ENCODE data around the gene BACH2.
"Not testable (repeated sequence)": the region's sequence is repeated elsewhere in the genome, so short reads cannot be mapped to it uniquely, and the experiment has no call there.

Gene BACH2

DNA sequence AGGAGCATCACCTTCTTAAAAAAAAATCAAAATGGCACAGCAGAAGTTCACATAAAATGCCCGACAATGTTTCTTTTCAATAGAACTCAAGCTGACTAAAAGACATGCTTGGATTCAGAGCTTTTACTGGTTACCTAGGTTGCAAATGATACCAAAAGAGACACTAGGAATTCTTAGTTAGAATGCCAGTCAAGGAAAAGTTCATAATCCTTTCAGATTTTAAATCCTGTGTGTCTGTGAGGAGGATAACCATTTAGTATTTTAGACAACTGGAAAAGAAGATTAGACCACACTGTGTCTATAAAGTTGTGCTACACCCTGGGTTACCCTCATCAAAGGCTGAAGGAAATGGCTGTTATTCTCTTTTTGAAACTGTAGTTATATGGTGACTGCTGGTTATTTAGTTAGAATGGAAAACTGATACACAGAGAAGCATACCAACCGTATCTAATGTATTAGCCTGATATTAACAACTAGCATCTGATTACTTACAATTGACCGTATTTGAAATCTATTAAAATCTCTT is 262.8 kb downstream of the BACH2 start:
- no peak for DNase-seq (ENCODE audit: low read depth in 2 of 2)

DNA sequence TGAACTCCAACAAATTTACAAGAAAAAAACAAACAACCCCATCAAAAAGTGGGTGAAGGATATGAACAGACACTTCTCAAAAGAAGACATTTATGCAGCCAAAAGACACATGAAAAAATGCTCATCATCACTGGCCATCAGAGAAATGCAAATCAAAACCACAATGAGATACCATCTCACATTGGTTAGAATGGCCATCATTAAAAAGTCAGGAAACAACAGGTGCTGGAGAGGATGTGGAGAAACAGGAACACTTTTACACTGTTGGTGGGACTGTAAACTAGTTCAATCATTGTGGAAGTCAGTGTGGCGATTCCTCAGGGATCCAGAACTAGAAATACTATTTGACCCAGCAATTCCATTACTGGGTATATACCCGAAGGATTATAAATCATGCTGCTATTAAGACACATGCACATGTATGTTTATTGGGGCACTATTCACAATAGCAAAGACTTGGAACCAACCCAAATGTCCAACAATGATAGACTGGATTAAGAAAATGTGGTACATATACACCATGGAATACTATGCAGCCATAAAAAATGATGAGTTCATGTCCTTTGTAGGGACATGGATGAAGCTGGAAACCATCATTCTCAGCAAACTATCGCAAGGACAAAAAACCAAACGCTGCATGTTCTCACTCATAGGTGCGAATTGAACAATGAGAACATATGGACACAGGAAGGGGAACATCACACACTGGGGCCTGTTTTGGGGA is 264.0 kb downstream of the BACH2 start:
- DNase-seq (ENCODE audit: low read depth in 2 of 2): not testable (repeated sequence)

DNA sequence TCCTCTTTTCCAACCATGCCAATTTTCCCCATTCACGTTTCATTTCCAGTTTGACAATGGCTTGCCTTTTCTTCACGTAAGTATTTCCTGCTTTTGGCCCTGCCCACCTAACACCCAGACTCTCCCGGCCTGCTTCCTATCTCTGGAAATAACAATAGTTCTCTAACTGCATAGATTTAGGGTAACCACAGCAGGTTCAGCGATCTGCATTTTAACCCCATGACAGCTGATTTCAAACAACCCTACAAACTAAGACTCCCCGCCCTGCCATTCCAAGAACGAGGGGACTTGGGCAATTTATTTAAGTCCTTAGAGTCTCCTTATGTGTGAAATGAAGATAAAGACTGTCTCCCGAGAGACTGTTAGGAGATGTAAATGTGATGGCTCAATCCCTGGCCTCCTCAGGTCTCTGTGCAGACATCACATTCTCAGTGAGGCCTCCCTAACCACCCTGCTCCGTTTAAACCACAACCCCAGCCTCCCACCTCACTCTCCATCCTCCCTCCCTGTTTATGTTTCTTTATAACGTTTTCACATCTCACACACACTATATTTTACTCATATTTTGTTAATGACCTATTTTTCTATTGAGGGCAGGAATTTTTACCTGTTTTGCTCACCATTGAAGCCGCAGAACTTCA is 267.5 kb downstream of the BACH2 start:
- no peak for DNase-seq (ENCODE audit: low read depth in 2 of 2)

DNA sequence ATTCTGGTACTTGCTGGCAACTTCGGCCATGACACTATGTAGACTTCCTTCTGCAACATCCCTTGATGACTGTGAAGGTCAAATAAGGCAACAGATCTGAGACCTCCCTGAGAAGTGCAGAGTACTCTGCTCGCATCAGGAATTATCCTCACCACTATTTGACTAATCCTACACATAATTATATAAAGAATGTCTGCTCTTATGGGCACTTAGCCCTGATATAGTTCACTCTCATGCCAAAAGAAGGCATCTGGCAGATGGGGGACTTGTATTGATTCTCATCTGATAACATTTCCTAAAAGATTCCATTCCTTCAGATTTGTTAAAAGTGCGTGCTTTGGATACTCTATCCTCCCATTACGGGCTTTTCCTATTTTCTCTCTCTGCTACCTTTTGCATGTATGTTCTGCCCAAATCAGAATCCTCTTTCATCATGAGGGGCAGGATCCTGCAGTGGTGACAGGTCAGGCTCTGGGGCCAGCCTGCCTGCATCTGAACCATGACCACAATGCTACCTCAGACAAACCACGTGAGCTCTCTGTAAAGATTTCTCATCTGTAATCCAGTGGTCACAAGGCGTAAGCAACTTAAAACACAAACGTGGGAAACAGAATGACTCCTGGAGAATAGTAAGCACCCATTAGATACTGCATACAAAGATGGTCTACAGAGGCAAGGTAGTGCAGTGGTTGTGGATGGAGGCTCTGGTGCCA is 268.4 kb downstream of the BACH2 start:
- DNase-seq (ENCODE audit: low read depth in 2 of 2): peak in 1 of 2 donors; percentile 40

DNA sequence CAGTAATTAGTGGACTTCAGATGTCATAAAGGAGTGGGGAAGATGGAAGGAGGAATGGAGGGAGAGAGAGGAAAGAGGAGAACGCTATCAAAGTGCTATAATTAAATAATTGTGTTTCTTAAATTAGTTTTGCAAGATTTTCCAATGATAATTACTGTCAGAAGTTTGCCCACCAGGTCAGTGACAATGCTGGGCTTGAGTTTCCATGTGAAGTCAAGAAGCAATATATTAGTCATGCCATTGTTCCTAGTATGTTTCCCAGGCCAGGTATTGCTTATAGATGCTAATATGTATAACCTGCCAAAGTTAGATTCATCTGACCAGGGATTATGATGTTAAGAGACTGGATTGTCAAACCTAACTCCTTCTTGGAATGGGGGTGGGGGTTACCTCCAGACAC is 270.4 kb downstream of the BACH2 start:
- DNase-seq (ENCODE audit: low read depth in 2 of 2): no peak

DNA sequence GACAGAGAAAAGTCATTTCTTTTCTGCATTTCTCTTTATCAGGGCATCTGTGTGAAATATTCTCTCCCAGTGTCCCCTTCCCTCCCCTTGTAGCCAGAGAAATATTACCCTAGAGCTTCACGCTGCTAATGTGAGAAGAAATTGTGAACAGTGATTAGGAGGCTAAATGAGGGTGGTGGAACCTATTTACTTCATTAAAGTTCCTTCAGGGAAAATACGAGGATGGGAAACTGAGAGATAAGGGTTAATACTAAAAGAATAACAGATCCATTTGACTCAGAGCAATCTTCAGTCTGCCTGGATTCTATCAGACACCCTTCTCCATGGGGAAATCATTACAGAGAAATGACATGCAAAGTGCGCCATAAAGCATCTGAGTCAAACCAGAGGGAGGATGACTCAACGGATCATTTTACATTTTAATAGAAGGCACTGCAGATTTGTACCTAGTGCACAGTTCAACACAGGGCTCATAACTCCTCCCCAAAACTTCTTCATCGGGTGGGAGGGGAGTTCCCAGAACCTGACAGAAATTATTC is 271.1 kb downstream of the BACH2 start:
- DNase-seq (ENCODE audit: low read depth in 2 of 2): peak in 1 of 2 donors; percentile 41

DNA sequence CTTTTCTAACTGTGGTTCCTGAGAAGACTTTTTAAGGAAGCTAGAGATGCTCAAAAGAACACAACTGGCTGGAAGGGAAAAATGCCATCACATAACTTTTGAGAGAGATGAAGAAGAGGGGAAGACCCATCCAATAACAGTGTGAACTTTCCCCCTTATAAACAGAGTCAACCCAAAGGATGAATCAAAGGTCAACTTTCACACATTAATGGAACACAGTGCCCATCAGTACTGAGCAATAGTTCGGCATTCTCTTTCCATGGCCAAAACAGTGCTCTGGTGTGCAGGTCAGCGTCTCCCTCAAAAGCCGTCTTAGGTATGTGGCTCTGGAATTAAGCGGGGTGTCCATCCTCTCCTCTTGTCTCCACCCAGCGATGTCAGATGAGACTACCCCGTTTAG is 272.0 kb downstream of the BACH2 start:
- DNase-seq (ENCODE audit: low read depth in 2 of 2): no peak

DNA sequence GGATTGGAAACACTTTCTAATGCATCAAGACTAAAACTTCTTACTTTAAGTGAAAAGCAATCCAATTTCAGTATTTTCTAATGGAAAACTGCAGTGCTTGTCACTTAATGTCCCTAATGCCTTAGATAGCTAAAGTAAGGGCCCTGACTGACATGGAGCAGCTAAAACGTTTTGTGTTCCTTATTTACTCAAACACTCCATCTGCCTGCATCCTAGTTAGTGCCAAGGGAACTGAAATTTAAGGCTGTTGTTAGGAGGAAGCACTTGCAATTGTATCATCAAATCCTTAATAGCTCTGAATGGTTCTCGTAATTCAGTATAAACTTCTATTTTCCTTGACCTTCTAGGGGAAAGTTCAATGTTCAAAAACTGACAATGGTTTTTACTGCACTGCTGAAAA is 274.9 kb downstream of the BACH2 start:
- DNase-seq (ENCODE audit: low read depth in 2 of 2): no peak

DNA sequence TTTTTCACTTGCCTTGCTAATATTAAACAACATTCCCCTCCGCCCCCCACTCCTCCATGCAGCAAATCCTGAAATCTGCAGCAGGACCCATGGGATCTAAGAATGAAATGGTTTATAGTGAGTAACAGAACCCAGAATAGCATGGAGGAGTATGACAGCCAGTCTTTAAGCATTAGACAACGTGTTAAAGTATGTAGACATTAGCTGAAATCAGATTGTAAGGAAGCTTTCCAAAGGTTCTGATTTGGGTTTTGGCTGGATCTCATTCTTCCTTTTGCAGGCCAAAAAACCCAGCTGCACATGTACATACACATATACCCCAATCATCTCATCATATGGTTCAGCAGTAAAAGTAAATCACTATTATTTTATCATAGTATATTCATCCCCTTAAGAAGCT is 275.9 kb downstream of the BACH2 start:
- no peak for DNase-seq (ENCODE audit: low read depth in 2 of 2)

DNA sequence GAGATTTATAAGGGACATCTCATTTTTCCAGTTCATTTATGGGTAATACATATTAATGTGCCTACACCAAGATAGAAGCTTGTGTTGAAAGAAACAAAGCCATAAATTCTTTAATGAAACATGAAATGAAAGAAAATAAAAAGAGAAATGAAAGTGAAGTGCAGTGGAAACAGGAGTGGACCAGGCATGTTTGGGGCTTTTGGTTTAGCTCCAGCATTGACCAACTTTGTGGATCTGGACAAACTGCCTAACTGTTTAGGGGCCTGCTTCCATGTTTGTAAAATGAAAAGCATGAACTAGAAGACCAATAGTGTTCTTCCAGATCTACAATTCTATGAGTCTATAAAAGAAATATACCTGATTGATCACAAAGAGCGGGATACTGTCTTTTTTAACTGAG is 277.4 kb downstream of the BACH2 start:
- DNase-seq (ENCODE audit: low read depth in 2 of 2): no peak

DNA sequence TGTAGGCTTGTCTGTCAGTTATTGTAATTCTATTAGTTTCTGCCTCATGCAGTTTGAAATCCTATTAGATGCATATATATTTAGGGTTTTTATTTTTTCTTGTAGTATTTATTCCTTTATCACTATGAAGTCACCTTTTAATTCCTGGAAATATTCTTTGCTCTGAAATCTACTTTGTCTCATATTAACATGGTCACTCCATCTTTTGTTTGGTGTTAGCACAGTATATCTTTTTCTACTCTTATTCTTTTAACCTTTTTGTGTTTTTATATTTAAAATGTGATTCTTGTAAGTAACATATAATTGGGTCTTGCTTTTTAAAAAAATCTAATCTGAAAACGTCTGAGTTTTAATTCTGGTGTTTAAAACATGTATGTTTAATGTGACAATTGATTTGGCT is 280.8 kb downstream of the BACH2 start:
- no peak for DNase-seq (ENCODE audit: low read depth in 2 of 2)

DNA sequence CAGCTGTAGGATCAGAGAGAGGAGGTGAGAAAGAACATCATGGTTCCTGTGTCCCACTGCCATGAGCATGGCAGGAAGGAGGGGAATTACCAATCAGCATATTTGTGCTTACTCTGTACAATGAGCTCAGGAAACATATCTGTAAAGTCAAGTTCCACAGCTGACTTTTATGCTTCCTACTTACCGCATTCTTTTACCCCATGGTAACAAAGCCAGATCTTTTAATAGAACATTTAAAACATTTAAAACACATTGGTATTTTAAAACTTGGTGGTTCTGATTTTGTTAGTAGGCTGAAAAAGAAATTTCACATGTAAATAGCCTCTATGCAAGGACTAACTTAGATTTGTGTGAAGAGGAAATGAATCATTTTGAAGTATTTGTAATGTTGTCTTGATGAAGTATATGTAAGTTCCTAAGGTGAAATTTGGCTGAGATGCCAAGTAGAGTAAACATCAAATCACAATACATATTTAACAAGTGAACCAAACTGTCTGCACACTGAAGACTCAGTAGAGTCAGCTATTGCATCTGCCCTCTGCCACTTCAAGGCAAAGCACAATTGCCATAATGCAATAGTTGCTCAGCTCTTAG is 287.6 kb downstream of the BACH2 start:
- no peak for DNase-seq (ENCODE audit: low read depth in 2 of 2)

DNA sequence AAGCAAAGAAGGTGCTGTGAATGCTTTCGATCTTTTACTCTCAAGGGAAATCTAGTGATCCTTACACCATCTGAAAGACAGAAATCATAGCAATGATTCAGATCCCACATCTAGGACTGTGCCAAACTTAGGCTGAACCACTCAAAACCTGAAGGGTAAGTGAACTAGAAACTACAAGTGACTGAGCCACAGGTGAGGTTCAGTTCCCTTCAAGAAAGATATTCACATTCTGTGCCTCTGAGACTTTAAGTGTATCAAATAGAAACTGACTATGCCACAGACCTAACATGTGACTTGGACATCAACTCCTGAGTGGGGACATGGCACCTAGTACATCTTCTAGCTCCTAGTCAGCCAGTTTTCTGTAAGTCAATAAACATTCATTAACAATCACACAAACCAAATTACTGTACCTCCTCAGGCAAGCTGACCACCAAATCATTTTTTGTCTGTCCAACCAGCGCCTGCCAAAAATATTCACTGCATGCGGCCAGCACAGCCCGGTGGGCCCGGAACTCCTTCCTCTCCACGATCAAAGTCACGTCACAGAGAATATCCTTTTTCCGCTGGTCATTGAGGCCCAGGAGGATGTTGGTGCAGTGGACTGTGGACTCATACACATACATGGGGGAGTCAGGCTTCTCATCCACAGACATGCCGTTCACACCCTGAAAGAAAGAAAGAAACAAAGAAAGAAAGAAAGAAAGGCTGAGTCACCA is 288.3 kb downstream of the BACH2 start:
- DNase-seq (ENCODE audit: low read depth in 2 of 2): no peak

DNA sequence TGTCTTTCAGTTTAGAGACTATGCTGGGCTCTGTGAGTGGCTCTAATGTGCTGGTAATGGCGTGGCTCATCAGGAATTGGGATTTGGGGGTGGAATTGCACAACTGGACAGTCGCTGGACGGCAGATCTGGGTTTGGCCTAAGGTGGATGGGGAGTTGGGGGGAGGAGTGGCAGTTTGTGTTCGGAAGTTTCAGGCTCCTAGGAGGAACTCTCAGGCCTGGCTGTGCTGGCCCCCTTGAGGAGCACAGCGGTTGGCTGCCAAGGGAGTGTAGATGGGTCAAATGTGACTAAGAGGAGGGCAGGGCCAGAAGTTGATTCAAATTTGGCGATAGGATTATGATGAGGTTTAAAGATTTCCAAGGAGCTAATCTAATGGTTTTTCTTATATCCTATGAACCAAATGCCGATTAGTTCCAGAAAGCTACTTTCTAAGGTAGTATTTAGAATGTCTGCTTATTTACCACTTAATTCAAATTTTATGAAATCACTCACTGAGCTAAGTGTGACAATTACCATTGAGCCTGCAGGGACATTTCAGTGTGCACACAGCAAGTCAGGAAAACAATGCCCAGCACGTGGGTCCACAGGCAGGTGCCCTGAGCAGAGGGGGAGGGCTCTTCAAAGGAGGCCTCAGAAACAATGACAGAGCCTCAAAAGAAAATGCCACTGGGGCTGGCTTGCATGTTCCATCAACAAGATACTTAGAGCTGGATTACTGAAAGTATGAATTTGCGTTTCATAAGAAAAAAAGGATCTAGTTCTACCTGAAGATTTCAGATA is 291.4 kb downstream of the BACH2 start:
- DNase-seq (ENCODE audit: low read depth in 2 of 2): no peak

DNA sequence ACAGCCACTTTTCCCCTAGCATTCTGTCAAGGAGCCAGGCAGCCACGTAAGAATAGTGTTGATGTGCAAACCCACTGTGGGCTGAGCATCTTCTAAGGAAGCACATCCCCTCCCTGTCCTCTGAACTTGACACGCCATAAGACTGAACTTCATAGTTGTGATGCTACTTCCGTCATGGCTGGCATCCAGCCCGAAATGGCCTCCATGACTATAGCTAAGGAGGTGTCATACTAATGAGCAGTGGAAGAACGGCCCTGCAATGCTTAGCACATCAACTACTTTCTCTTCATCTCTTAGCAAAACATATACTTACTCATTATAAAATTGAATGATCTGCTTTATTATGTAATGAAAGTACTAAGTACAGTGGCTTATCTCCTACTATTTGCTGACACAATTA is 292.1 kb downstream of the BACH2 start:
- DNase-seq (ENCODE audit: low read depth in 2 of 2): no peak

DNA sequence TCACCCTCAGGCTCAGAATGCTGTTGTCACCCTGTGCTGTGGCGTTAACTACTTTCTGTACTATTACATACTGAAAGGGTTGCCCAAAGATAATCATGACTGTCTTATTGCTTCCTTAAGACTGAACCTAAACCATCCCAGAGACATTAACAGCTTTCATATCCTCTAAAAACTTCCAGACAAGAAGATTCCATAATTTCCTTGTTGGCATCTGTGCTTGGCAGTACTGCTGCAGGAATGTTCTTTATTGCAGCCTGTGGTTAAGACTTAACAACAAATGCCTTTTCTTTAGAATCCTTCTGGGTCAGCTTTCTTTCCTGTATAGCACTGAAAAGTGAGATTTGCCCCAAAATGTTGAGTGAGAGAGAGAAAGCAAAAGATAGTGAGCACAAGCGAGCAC is 292.7 kb downstream of the BACH2 start:
- DNase-seq (ENCODE audit: low read depth in 2 of 2): no peak

DNA sequence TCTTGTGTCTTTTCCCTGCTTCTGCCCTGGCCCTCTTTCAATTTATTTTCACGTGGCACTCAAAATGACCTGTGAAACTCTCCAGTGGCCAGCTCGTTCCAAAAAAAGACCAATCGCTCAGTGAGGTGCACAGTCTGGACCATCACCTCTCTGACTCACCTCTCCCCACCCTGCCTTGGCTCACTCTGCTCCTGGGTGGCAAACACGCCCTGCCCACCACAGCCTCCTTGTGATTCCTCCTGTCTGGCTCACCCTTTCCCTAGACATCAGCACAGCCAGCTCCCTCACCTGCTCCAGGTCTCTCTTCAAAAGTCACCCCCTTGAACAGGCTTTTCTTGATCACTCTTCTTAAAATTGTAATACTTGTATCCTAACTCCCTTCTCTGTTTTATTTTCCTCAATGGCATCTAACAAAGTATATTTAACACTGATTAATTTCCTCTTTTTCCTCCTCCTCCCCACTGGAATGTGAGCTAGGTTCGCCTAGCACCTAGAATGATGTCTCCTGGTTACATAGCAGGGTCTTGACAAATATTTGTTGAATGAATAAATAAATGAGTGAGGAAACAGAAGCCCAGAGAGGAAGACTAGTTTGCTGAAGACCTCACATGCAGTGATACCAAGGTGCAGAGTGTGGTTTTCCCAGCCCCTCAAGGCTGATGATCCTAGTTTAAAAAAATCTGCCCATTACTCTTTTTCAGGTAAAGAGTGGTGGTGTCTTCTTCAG is 293.4 kb downstream of the BACH2 start:
- DNase-seq (ENCODE audit: low read depth in 2 of 2): no peak

DNA sequence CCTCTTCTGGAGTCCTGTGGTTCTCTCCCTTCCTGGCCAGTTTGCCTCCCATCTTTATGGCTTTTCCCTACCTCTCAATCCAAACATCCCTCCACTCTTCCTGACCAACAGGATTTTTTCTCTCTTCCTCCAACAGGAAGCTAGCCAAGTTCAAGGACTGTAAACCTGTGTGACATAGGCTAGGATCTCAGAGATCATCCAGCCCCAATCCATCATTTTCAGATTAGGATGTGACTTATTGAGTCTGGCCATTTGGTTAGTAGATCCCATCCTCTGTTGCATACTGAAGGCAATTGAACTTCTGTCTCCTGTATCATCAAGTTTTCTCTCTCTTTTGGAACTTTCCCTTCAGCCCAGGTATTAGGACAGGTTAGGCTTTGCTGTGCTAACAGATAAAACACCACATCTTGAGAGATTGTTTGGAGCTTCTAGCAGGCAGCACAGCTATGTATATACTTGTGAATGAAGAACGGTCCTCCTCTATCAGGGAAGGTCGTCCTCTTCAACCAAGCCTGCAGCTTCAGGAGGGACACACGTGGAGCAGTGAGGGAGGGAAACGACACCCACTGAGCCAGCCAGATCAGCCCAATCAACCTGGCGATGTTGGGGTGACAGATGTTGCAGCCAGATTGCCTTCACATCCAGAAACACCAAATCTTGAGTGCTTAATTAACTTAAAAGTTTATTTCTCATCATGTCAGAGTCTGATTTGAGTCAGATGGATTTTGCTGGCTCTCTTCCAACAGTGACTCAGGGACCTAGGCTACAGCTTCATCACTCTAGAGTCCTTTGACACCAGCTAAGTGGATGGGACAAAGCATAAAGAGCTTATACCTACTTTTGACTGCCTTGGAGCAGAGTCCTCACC is 295.5 kb downstream of the BACH2 start:
- DNase-seq (ENCODE audit: low read depth in 2 of 2): peak in 1 of 2 donors; percentile 37
